ENCODE measurements around the gene AHCYL1.
A peak's percentile ranks its signal among the peaks of the same experiment; 100 is the strongest.

AHCYL1 gene

DNA sequence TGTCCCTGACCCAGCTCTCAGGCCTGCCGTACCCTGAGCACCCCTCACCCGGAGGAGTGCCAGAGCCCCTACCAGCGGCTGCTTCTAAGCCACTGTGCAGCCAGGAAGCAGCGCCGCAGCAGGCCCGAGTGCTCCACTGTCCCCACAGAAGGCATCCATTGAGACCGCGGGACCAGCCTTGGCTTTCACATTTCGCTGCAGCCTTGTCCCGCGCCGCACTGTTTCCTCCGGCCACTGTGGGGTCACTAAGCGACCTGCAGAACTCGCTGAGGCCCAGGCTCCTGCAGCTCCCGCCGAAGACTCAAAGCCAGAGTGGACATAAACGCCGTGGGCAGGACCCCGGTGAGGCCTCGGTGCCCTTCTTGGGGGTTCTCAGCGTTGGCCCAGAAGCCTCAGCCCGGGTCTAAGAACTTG lies 82.9 kb downstream of the AHCYL1 start:
- WGBS, 2 experiments: 8 to 10% methylated on average over 23 of the region's 23 CpGs
- no peaks in the 10 kb centered on the region for H3K9me3 ChIP-seq (ENCODE audit: control insufficient read depth, low read length)
- H3K27me3 ChIP-seq (ENCODE audit: control insufficient read depth, insufficient read depth, low read length, poor library complexity, severe bottlenecking): peaks cover 72% of the 10 kb centered on the region
- H3K36me3 ChIP-seq (ENCODE audit: control insufficient read depth, insufficient read depth, low read length): no peaks in the 10 kb centered on the region
- H3K4me1 ChIP-seq (ENCODE audit: control insufficient read depth, insufficient read depth, low read length): peaks cover 17% of the 10 kb centered on the region
- H3K27ac ChIP-seq (ENCODE audit: insufficient read depth, low read depth, low read length, poor library complexity, severe bottlenecking): no peak overlapping the region
- H3K4me3 ChIP-seq (ENCODE audit: insufficient read depth, low read depth, low read length): no peak overlapping the region

DNA sequence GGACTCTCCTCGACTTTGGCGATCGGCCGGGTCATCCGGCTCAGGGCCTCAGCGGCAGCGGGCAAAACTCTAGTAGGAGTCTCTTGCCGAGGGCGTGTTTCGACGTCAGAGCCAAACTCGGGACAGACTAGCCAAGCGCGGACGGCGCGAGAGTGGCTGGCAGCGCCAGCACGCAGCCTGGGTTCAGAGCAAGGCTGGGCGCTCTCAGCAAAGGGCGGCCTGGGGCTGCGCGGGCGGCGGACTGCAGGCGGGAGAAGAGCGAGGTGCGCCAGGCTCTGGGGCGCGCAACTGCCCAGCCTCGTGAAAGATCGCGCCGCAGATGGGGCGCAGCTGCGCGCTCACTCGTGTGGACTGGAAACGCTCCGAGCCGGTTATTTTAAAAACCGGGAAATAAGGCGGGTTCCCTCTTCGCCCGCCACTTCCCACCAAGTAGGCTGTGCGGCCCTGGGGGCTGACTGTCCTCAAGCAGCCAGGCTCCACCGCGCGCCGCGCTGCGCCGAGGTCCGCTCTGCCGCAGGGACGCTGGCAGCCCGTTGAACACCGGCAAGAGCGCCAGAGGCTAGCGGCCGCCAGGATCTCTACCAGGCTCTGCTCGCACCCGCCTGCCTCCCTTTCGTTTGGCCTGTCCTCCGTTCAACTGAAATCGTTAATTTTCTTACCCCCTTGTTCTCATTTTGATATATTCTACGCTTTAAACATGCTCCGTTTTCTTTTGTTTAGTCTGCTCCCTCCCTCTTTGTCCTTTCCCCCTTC lies 83.5 kb downstream of the AHCYL1 start:
- Histone ChIP-seq H3K9me3 (ENCODE audit: control insufficient read depth, low read length) (no peaks in the 10 kb centered on the region), H3K36me3 (ENCODE audit: control insufficient read depth, insufficient read depth, low read length) (no peaks in the 10 kb centered on the region), H3K27ac (ENCODE audit: insufficient read depth, low read depth, low read length, poor library complexity, severe bottlenecking) (no peak overlapping the region), H3K4me1 (ENCODE audit: control insufficient read depth, insufficient read depth, low read length) (peaks cover 16% of the 10 kb centered on the region), H3K27me3 (ENCODE audit: control insufficient read depth, insufficient read depth, low read length, poor library complexity, severe bottlenecking) (peaks cover 78% of the 10 kb centered on the region), H3K4me3 (ENCODE audit: insufficient read depth, low read depth, low read length) (no peak overlapping the region)
- 1 to 2% methylated on average over 68 of the region's 68 CpGs for WGBS, 2 experiments

DNA sequence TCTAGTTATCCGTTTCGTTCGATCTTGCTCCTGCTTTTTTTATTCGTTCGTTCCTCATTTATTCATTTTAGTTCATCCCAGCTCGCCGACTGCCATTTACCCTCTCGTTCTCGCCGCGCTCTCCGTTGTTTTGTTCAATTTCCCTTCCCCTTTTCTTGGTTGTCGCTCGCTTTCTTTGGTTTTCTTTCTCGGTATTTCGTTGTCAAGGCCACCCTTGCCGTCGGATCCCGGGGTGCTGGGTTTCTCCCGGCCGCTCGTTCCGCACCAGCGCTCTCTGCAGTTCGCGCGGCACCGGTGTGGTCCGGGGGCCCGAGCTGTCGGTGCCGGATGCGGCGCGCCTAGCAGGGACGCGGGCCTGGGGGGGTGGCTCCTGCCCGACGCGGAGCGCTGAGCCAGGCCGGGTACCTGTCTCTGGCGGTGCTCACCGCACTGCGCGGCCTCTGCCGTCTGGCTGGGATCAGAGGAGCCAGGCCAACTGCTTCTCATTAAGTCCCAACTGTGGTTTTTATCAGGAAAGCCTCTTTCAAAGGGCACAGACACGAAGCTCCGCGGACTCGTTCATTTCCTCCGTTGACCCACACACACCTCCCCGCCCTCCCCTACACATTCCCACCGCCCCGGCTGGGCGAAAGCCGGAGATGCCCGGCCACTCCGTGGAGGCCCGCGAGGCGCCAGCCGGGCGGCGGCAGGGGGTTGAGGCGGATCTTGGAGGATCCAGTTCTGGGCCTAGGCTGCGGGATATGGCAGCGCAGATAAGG lies 84.3 kb downstream of the AHCYL1 start:
- WGBS, 2 experiments: 2% methylated on average over 68 of the region's 68 CpGs
- no peak overlapping the region for H3K27ac ChIP-seq (ENCODE audit: insufficient read depth, low read depth, low read length, poor library complexity, severe bottlenecking)
- peaks cover 86% of the 10 kb centered on the region for H3K27me3 ChIP-seq (ENCODE audit: control insufficient read depth, insufficient read depth, low read length, poor library complexity, severe bottlenecking)
- H3K4me3 ChIP-seq (ENCODE audit: insufficient read depth, low read depth, low read length): no peak overlapping the region
- no peaks in the 10 kb centered on the region for H3K9me3 ChIP-seq (ENCODE audit: control insufficient read depth, low read length)
- H3K36me3 ChIP-seq (ENCODE audit: control insufficient read depth, insufficient read depth, low read length): no peaks in the 10 kb centered on the region
- peaks cover 13% of the 10 kb centered on the region for H3K4me1 ChIP-seq (ENCODE audit: control insufficient read depth, insufficient read depth, low read length)

DNA sequence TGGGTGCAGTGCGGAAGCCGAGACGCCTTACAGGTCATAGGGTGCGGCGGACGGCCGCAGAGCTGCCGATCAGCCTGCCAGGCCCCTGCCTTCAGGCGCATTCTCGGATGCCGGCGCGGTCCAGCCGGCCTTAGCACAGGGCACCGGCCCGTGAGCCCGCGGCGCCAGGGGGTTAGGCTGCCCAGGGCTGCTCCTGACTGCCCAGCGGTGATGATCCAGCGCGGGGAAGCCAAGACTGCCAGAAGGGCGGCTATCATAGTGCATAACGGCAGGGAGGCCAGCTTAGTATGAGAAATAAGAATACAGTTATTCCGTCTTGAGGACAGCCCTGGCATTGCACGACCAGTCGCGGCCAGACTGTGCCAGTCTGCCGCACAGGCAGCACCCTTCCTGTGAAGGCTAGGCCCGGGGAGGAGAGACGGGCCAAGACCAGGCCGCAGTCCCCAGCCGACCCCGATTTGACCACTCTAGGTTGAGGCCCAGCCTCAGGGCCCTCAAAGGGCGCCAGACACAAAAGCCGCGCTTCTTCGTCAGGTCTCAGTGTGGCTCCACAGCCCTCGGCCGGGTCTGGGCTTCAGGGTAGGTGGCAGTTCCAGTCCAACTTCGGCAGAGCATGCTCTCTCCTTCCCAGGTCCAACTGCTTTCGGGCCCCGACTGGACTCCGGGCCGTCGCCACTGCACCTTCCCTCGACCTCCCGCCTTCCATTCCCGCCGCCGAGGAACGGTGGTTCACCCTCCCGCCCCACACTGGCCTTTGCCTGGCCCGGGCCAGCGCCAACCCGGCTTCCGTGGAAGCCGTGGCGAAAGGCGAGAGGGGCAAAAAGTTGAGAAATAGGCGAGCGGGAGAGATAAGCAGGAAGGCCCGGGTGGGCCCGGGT lies 85.1 kb downstream of the AHCYL1 start:
- Histone ChIP-seq H3K27me3 (ENCODE audit: control insufficient read depth, insufficient read depth, low read length, poor library complexity, severe bottlenecking) (peaks cover 94% of the 10 kb centered on the region), H3K27ac (ENCODE audit: insufficient read depth, low read depth, low read length, poor library complexity, severe bottlenecking) (no peak overlapping the region), H3K9me3 (ENCODE audit: control insufficient read depth, low read length) (no peaks in the 10 kb centered on the region), H3K36me3 (ENCODE audit: control insufficient read depth, insufficient read depth, low read length) (no peaks in the 10 kb centered on the region), H3K4me3 (ENCODE audit: insufficient read depth, low read depth, low read length) (peak overlapping the region; percentile 23), H3K4me1 (ENCODE audit: control insufficient read depth, insufficient read depth, low read length) (peaks cover 13% of the 10 kb centered on the region)
- 3% methylated on average over 64 of the region's 64 CpGs for WGBS, 2 experiments

DNA sequence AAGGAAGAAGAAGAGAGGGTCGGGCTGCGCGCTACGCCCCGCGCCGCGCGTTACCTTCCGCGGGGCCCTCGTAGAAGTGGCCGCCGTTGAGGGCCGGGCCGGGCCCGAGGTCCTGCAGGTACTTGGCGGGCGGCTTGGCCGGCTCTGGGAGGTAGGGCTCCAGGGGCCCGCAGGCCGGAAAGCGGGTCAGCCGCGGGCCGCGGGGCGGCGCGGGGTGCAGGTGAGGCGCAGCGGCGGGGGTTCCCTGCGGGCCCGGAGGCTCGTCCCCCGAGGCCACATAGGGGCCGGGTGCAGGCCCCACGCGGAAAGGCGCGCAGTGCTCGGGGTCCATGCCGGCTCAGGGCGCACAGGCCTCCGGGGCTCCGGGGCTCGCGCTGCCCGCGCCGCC lies 85.7 kb downstream of the AHCYL1 start:
- H3K4me1 ChIP-seq (ENCODE audit: control insufficient read depth, insufficient read depth, low read length): peaks cover 13% of the 10 kb centered on the region
- no peaks in the 10 kb centered on the region for H3K36me3 ChIP-seq (ENCODE audit: control insufficient read depth, insufficient read depth, low read length)
- H3K27ac ChIP-seq (ENCODE audit: insufficient read depth, low read depth, low read length, poor library complexity, severe bottlenecking): no peak overlapping the region
- WGBS, 2 experiments: 1 to 2% methylated on average over 52 of the region's 52 CpGs
- H3K27me3 ChIP-seq (ENCODE audit: control insufficient read depth, insufficient read depth, low read length, poor library complexity, severe bottlenecking): peaks cover 98% of the 10 kb centered on the region
- H3K4me3 ChIP-seq (ENCODE audit: insufficient read depth, low read depth, low read length): peak overlapping the region; percentile 23
- H3K9me3 ChIP-seq (ENCODE audit: control insufficient read depth, low read length): no peaks in the 10 kb centered on the region

DNA sequence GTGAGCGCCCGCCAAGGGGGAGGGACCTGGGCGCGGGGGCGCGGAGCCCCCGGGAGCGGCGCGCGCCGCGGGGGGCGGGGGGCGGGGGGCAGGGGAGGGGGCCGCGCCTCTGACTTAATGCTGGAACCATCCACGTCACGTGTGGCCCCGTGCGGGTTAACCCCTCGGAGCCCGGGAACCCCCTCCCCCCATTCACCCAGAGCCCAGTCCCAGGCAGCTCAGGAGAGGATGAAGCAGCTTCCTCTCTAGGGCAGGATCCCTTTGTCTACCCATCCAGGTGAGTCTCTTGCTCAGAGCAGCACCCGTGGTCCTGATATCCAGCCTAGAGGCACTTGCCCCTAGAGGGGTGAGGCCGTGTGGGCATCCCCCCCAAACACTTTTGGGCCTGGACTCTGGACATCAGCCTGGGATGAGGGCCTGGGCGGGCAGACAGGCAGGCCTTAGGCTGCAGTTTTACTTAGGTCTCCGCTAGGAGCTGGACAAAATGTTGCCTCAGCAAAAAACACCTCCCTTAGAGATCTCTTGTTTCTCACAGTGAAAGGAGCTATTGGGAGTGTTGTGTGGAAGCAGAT lies 86.2 kb downstream of the AHCYL1 start, which contains the start of gene ALX3:
Gene ALX3, minus strand, starts transcription at position 2 of the 572 bp plus-strand sequence. CDS start 60 bp downstream, outside the sequence.
- WGBS, 2 experiments: 7 to 8% methylated on average over 27 of the region's 27 CpGs
- Histone ChIP-seq H3K36me3 (ENCODE audit: control insufficient read depth, insufficient read depth, low read length) (no peaks in the 10 kb centered on the region), H3K9me3 (ENCODE audit: control insufficient read depth, low read length) (no peaks in the 10 kb centered on the region), H3K4me3 (ENCODE audit: insufficient read depth, low read depth, low read length) (peak within 1 kb of the TSS; percentile 23), H3K4me1 (ENCODE audit: control insufficient read depth, insufficient read depth, low read length) (peaks cover 13% of the 10 kb centered on the region), H3K27me3 (ENCODE audit: control insufficient read depth, insufficient read depth, low read length, poor library complexity, severe bottlenecking) (peaks cover 93% of the 10 kb centered on the region), H3K27ac (ENCODE audit: insufficient read depth, low read depth, low read length, poor library complexity, severe bottlenecking) (no peak within 1 kb of the TSS)

Data from ectodermal cell (in vitro differentiated cells).